ENCODE results near the gene KATNAL2.

DNA sequence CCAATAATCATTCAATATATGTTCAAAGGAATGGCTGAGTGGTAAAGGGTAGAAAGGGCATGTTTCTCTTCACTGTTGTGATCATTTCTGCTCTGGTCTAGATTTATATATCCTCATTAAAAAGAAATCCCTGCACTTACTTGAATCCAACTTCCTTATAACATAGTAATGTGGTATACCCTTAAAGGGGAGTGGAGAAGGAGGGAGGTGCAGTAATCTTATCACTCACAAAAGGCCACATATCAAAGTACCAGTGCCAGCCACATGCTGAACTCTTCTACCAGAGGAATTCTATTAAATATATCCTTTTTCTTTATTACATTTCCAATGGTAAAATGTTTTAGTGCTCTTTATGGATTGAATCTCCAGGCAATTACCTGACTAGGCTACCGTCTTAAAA, 3.3 kb downstream of the KATNAL2 start:
- TF ChIP-seq, protein P1, sequence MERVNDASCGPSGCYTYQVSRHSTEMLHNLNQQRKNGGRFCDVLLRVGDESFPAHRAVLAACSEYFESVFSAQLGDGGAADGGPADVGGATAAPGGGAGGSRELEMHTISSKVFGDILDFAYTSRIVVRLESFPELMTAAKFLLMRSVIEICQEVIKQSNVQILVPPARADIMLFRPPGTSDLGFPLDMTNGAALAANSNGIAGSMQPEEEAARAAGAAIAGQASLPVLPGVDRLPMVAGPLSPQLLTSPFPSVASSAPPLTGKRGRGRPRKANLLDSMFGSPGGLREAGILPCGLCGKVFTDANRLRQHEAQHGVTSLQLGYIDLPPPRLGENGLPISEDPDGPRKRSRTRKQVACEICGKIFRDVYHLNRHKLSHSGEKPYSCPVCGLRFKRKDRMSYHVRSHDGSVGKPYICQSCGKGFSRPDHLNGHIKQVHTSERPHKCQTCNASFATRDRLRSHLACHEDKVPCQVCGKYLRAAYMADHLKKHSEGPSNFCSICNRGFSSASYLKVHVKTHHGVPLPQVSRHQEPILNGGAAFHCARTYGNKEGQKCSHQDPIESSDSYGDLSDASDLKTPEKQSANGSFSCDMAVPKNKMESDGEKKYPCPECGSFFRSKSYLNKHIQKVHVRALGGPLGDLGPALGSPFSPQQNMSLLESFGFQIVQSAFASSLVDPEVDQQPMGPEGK (CRISPR knock-in tag; IDR thresholded peaks at IDR 0.05; ENCODE audit: borderline replicate concordance), result no peak
- TF ChIP-seq ZFP3 (CRISPR knock-in tag; IDR thresholded peaks at IDR 0.05) (no peak), ZNF8 (CRISPR knock-in tag; IDR thresholded peaks at IDR 0.05) (no peak), TCF4 (CRISPR knock-in tag; IDR thresholded peaks at IDR 0.05; ENCODE audit: borderline replicate concordance) (no peak), BACH2 (CRISPR knock-in tag; IDR thresholded peaks at IDR 0.05; ENCODE audit: borderline replicate concordance) (no peak), RARB (CRISPR knock-in tag; IDR thresholded peaks at IDR 0.05) (no peak), ZNF70 (CRISPR knock-in tag; IDR thresholded peaks at IDR 0.05) (no peak), CSDC2 (CRISPR knock-in tag; IDR thresholded peaks at IDR 0.05) (no peak), ARNTL (CRISPR knock-in tag; IDR thresholded peaks at IDR 0.05; ENCODE audit: borderline replicate concordance, low read depth) (no peak), ZC3H10 (CRISPR knock-in tag; IDR thresholded peaks at IDR 0.05) (no peak)
- TF ChIP-seq, protein P2, sequence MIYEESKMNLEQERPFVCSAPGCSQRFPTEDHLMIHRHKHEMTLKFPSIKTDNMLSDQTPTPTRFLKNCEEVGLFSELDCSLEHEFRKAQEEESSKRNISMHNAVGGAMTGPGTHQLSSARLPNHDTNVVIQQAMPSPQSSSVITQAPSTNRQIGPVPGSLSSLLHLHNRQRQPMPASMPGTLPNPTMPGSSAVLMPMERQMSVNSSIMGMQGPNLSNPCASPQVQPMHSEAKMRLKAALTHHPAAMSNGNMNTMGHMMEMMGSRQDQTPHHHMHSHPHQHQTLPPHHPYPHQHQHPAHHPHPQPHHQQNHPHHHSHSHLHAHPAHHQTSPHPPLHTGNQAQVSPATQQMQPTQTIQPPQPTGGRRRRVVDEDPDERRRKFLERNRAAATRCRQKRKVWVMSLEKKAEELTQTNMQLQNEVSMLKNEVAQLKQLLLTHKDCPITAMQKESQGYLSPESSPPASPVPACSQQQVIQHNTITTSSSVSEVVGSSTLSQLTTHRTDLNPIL (CRISPR knock-in tag; IDR thresholded peaks at IDR 0.05; ENCODE audit: low read depth), result no peak
